ENCODE results near the gene SAMM50.

SAMM50 gene

DNA sequence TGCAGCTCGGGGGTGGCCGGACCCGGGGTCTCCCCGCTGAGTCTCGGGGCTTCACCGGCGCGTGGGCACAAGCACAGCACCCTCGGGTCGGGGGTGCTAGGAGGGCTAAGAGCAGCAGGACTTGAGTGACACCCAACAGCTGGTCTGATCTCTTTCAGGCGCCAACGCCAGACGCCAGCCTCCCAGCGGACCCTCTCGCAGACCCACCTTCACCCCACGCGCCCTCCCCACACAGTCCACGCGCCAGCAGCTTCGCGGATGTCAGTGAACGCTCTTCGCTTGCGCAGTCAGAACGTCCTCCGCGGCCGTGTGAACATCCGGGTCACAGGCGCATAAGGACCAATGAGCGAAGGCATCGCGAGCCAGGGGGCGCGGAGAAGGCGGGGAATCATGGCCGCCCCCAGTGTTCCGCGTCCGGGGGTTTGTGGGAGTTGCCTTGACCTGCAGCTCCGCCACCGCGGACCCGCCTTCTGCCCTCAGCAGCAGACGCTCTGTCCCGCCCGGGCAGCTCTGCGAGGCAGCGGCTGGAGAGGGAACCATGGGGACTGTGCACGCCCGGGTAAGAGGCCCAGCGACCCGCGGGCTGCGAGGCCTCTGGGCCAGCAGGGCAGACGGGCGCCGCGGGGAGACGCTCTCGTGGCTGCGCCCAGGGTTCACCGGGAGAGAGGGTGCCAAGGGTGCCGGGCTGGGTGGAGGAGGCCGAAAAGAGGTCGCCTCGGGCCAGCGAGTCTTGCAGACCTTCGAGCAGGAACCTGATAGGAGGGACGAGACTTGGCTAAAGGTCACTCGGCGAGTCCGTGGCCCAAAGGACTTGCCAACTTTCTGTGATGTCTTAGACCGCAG is at the start of gene SAMM50:
Gene SAMM50 (plus strand): TSS at position 403 of the 843 bp plus-strand sequence. CDS start 136 bp downstream, at position 539.
- DNase-seq (ENCODE audit: low read depth in 3 of 3, low spot score in 1 of 3) = peak; percentile 73 to 82 (median 76)

DNA sequence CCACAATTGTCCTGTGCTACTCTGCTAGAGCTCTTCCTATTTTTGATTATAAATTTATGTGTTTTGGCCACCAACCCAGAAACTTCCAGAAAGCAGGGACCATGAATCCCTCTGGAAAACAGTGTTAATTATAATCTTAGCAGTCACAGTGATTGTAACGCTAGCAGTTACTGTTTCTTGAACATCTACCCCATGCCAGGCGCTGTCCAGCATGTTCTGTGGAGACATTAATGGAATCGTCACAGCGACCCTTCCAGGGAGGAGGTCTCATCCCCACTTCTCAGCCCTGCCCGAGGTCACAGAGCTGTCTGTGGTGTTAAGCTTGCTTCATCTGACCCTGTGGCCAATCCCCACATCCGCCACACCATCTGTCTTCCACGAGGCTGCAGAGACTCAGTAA is 49.6 kb upstream of the SAMM50 start:
- DNase-seq (ENCODE audit: low read depth in 3 of 3, low spot score in 1 of 3) = no peak

DNA sequence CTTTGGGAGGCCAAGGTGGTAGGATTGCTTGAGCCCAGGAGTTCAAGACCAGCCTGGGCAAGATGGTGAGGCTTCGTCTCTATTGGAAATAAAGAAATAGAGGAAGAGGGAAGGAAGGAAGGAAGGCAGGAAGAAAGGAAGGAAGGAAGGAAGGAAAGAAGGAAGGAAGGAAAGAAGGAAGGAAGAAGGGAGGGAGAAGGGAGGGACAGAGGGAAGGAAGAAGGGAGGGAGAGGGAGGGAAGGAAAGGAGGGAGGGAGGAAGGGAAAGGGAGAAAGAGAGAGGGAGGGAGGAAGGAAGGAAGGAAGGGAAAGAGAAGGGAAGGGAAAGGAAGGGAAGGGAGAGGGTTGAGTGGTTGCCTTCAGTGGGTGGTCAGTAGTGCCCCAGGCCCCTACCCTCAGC is 45.5 kb upstream of the SAMM50 start:
- DNase-seq (ENCODE audit: low read depth in 3 of 3, low spot score in 1 of 3) = no peak

DNA sequence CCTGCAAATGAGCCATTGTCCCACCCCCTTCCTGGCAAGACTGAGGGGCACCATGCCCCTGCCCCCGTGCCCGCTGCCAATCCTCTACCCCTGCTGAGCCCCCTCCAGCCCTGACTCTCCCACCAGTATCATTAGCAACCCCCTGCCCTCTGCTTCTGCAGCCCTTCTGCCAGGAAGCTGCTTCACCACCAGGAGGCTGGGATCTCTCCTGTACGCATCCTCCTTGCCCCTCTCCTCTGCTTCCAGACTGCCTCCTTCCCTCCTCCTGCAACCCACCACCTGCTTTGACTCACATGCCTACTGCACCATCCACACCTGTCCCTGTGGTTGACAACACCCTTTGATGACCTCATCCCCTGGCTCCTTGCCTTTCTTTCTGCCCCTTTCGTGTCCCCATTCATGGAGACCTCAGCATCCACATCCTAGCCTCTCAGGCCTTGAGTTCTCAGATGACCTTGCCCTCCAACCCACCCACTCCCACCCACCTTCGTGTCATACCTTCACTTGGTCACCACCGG is 45.0 kb upstream of the SAMM50 start:
- DNase-seq (ENCODE audit: low read depth in 3 of 3, low spot score in 1 of 3) = no peak

DNA sequence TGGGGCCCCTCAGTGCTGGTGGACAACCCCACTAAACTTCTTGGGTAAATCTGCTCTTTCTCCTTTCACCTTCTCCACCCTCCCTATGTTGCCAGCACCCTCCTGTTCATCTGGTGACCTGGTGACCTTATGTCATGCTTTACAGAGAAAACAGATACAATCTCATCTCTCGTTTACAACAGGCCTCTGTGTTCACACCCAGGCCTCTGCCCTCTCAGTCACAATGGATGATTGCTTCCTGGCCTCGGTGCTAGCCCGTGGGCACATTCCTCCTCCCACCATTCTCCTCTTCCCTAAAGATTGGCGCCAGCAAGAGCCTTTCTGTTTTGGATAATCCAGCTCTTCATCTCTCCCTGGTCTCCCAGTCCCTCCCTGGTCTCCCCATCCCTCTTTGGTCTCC is 43.9 kb upstream of the SAMM50 start:
- DNase-seq (ENCODE audit: low read depth in 3 of 3, low spot score in 1 of 3) = no peak

DNA sequence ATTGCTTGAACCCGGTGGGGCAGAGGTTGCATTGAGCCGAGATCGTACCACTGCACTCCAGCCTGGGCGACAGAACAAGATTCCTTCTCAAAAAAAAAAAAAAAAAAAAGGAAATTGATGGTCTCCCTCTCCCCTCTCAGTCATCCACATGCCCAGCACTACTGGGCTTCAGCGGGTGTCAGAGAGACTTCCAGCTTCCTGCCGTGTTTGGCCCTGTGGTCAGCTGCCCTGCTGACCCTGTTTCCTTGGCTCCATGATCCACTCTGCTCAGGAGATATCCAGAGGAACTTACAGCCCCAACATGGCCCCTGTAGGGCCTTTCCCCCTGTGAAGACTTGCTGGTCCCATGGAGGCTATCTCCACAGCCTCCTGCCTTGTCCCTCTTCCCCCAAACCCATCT is 37.7 kb upstream of the SAMM50 start:
- no peak for DNase-seq (ENCODE audit: low read depth in 3 of 3, low spot score in 1 of 3)

DNA sequence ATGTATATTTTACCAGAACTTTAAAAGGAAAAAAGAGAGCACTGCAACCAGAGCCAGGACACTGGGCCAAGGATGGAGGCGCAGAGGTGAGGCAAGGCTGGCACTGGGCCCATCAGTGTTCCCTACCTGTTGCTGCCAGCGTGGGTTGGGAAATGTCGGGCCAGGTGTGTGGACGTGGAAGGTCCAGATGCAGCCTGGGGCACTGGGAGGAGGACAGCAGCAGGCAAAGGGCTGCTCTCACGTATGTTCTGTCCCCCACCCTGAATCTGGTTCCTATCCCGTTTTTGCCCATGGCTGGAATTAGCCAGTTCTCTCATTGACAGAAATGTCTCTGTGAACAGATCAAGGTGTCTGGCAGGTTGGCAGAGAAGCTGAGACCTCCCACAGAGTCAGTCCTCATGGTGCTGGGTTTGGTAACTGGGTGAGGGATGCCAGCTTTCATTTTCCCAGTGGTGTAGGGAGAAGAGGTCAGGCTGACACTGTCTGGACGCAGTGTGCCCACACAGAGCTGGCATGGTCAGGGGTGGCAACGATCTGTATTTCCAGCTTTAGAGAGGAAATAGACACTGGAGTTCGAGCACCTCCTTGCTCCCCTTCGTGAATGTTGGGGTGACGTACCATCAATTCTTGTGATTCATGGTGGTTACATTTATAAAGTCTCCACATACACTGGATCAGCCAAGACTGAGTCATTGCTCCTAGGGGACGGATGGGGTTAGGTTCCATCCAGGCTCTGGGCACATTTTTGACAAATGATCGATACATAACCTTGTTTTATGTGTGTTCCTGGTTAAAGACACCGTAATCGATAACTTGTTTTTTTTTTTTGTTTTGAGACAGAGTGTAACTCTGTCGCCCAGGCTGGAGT is 35.9 kb upstream of the SAMM50 start:
- no peak for DNase-seq (ENCODE audit: low read depth in 3 of 3, low spot score in 1 of 3)

DNA sequence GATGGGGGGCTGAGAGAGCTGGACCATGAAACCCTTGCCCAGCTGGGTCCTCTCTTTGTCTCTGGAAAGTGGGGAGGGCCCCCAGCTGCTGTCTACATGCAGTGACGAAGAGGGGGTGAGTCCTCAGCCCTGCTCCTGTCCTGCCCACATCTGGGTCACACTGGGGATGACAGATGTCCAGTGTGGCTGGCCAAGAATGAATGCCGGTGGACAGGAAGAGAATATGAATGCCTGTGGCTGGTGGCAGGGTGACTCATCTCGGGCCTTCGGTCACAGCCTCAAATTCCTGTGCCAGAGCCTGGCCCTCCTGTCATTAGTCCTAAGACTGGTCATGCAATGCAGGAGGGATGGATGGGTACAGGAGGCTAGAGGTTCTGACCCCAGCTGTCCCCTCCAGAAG is 33.9 kb upstream of the SAMM50 start:
- DNase-seq (ENCODE audit: low read depth in 3 of 3, low spot score in 1 of 3) = no peak

DNA sequence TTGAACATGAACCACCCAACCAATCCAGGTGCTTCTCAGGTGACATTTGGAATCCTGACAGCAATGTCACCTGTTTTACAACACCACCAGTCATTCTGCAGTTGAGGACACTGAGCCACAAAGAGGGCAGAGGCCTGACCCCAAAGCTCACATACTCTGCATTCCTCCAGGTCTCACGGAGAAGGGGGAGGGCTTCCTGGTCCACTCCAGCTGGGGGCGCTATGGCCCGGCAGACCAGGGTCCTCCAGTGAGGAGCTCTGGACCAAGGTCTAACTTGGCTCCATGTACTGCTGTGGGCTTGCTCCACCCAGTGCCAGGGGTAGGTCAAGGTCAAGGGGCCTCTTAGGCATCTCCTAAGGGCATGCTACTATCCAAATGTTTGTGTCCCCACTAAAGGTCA is 33.1 kb upstream of the SAMM50 start:
- no peak for DNase-seq (ENCODE audit: low read depth in 3 of 3, low spot score in 1 of 3)

DNA sequence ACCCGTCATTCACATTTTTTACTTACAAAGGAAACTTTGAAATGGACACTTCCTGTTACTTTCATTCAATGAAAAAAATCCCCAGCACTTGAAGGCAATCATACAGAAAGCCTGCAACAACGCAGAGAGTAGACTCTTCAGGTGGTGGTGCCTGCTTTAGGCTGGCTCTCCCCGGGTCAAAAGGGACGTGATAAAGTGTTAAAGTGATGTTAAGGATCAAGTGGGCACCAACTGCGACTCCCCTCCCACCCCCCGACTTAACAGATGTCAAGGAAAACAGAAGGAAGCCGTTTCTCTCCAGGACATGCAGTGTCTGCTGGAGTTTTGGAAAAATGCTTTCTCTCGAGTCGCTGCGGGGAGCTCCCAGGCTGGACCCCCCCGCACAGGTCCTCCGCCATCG is 32.1 kb upstream of the SAMM50 start:
- no peak for DNase-seq (ENCODE audit: low read depth in 3 of 3, low spot score in 1 of 3)

DNA sequence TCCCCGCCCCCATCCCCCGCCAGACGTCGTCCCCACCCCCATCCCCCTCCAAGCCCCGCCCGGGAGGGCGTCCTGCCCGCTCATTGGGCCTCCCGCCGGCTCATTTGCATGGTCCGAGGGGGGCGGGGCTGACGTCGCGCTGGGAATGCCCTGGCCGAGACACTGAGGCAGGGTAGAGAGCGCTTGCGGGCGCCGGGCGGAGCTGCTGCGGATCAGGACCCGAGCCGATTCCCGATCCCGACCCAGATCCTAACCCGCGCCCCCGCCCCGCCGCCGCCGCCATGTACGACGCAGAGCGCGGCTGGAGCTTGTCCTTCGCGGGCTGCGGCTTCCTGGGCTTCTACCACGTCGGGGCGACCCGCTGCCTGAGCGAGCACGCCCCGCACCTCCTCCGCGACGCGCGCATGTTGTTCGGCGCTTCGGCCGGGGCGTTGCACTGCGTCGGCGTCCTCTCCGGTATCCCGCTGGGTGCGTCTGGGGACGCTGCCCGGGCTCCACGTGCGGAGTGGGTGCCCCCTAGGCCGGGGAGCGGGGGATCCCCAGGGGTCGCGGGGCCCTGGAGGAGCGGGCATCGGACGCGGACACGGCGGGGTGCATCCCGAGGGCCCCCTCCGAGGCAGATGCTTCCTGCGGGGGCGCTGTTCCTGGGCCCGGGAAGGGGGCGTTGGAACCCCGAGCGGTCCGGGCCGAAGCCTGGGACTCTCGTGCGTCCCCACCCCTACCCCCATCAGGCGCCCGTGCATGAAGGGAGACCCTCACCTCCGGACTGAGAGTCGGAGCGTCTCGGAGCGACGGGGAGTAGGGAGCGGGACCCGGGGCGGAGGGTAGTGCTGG is 31.4 kb upstream of the SAMM50 start, which contains the start of gene PNPLA3:
Gene PNPLA3 (plus strand): TSS at position 175 of the 834 bp plus-strand sequence. CDS start 107 bp downstream, at position 282.
- peak; percentile 24 to 73 (median 33) for DNase-seq (ENCODE audit: low read depth in 3 of 3, low spot score in 1 of 3)

DNA sequence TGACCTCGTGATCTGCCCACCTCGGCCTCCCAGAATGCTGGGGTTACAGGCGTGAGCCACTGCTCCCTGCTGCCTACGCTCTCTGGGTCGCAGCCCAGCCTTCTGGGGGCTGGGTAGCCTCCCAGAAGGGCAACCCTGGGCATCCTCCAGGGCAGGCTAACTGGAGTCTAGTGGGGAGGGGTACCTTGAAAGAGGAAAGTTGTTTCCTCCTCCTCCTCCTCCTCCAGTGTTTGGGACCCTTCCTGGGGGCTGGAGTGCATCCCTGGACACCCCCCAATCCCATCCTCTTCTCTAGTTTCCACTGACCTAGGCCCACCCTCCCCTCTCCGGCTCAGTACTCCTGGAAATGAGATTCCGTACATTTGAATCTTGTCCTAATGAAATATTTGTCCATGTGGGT is 30.4 kb upstream of the SAMM50 start:
- no peak for DNase-seq (ENCODE audit: low read depth in 3 of 3, low spot score in 1 of 3)

DNA sequence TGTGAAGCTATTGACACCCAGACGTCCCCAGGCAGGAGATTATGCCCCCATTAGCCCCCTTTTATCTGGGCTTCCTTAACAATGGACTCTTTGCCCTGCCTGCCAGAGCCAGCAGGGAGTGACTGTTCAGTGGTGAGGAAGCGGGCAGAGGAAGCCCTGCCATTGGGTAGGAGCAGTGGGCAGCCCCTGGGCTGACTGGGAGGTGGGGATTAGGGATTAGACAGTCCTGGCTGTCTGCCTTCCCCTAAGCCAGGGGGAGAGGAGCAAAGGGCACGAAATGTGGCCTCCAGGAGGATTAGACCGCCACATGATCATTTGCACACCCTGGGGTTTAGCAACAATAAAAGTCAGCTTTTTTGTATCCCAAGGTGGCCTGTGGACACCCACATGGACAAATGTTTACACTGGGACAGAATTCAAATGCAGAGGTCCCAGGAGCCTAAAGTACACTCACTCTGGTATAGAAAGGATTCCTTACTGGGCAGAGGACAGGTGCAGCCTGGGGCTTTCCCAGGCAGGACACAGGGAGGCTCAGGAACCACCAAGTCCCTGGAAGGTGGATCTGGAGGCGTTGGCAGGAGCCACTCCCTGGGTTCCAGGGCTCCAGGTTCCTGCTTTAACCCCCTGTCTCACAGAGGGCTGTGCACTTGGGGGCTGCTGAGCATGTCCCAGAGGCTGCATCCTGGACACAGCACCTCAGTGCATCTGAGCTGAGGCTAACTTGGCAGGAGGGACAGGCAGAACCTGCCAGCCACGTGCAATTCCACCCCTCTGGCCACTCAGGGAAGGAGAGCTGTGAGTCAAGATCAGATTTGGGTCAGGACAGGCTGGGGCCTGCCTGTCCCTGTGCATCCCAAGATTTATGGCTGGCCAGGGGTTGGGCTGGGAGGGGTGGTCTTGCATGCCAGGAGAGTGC is 29.6 kb upstream of the SAMM50 start:
- no peak for DNase-seq (ENCODE audit: low read depth in 3 of 3, low spot score in 1 of 3)

DNA sequence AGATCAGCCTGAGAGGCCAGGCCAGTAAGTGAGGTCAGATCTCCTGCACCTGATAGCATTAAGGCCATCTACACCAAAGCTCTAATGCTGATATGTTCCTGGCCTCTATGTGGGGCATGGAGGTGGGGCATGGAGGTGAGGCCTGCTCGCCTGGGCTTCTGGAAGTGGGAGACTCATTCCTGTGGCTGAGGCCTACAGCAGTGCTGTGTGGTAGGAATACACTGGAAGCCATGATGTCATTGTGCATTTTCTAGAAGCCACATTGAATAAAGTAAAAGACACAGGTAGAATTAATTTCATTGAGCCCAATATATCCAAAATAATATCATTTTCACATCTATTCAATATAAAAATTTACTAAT is 28.9 kb upstream of the SAMM50 start:
- DNase-seq (ENCODE audit: low read depth in 3 of 3, low spot score in 1 of 3) = no peak

DNA sequence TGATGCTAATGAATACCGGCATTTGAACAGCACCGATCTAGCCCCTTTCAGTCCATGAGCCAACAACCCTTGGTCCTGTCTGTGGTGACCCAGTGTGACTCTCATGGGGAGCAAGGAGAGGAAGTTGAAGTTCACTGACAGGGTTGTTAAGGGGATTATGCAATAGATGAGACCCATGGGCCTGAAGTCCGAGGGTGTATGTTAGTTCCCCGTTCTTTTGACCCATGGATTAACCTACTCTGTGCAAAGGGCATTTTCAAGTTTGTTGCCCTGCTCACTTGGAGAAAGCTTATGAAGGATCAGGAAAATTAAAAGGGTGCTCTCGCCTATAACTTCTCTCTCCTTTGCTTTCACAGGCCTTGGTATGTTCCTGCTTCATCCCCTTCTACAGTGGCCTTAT is 26.8 kb upstream of the SAMM50 start:
- DNase-seq (ENCODE audit: low read depth in 3 of 3, low spot score in 1 of 3) = no peak

DNA sequence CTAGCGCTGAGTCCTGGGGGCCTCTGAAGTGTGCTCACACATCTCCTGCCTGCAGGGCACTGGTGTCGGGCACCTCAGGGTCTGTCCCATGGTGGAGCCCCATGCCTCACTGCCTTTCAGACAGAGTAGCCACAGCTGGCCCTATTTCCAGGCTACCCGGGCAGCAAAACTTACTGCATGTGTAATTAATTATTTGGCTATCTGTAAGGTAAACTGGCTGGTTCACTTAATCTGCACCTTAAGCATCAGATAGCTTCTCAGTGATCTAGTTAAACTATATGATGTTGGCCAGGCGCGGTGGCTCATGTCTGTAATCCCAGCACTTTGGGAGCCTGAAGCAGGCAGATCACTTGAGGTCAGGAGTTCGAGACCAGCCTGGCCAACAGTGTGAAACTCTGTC is 26.3 kb upstream of the SAMM50 start:
- DNase-seq (ENCODE audit: low read depth in 3 of 3, low spot score in 1 of 3) = no peak

DNA sequence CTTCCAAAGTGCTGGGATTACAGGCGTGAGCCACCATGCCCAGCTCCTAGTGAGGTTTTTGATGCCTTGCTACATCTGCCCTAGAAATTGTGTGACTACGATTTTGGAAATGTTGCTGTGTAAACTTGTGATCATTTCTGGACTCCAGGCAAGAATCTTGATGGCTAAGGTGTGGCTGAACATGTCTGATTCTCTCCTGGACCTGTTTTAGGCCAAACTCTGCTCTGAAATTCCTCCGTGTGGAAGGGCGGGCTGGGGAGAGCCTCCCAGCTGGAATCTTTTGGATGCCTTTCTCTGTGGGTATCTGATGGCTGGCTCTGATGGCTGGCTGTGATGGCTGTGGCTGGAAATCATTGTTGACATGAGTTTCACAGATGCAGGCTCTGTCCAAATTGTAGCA is 23.5 kb upstream of the SAMM50 start:
- DNase-seq (ENCODE audit: low read depth in 3 of 3, low spot score in 1 of 3) = no peak

DNA sequence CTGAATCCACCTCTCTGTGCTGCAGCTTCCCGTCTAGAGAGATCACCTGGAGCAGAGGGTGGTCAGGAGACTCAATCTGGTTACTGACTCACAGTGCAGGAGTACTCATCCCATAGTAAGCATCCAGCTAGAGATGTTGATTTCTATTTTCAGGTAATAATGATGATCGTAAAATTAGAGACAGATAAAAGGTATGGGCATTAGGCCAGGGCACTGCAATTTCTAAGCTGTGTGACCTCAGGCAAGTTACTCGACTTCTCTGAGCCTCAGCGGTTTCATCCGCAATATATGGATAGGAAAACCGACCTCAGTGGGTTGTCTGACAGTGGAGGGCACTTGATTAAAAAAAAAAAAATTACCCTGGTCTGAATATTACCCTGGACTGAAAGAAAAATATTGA is 13.8 kb upstream of the SAMM50 start:
- DNase-seq (ENCODE audit: low read depth in 3 of 3, low spot score in 1 of 3) = no peak

DNA sequence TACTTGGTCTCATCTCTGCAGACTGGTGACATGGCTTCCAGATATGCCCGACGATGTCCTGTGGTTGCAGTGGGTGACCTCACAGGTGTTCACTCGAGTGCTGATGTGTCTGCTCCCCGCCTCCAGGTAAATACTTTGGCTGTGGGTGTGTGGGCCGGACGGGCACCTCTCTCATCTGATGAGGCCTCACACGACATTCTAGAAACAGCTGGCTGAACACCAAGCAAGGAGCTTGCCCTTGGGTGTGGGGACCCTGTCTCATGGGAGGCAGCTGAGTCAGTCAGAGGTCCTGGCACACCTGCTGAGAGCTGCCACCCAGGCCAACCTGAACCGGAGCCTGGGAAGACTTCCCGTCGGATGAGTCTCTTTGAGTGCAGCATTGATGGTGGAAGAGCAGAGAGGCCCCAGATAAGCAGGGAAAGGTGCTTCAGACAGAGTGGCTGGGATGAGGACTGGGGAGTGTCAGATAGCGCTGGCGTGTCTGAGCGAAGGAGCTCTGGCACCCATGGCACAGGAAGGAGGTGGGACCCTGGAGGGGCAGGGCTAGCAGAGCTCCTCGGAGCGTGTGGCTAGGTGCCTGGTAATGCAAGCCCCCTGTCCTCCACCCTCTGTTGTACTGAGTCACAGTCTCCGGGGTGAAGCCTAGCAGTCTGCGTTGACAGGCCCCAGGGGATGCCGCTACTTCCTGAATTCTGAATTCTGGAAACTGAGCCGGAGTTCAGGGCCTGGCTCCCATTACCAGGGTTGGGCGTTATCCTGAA is 10.4 kb upstream of the SAMM50 start:
- no peak for DNase-seq (ENCODE audit: low read depth in 3 of 3, low spot score in 1 of 3)

All from stimulated activated CD4-positive, alpha-beta T cell treated with anti-CD3 and anti-CD28 coated beads, TNF-alpha, amount 100 ng/mL, for 1 hour (primary cell).